ENCODE results near the gene ITGB1BP1.

GRCh38 chr2:9463698-9464034 lies 40.3 kb upstream of the ITGB1BP1 start:
- TF ChIP-seq CTCF (IDR thresholded peaks at IDR 0.05 in 8 of 11, conservative IDR thresholded peaks at IDR 0.05 in 3 of 11) (no peak), POLR2A (IDR thresholded peaks at IDR 0.05) (no peak)

Data from spleen (tissue), 7 donors.